Stimulated activated CD4-positive, alpha-beta T cell treated with anti-CD3 and anti-CD28 coated beads, Interleukin-15, amount 100 ng/mL, for 48 hours (primary cell): ENCODE measurements around the gene GNPTG.

Experiments used
- DNase-seq, 2 donors: peaks; one replicate each; pipeline ENCODE4 v3.0.0-alpha.2; 2020; ENCODE audit warnings: low read depth in 2 of 2

Gene GNPTG

DNA sequence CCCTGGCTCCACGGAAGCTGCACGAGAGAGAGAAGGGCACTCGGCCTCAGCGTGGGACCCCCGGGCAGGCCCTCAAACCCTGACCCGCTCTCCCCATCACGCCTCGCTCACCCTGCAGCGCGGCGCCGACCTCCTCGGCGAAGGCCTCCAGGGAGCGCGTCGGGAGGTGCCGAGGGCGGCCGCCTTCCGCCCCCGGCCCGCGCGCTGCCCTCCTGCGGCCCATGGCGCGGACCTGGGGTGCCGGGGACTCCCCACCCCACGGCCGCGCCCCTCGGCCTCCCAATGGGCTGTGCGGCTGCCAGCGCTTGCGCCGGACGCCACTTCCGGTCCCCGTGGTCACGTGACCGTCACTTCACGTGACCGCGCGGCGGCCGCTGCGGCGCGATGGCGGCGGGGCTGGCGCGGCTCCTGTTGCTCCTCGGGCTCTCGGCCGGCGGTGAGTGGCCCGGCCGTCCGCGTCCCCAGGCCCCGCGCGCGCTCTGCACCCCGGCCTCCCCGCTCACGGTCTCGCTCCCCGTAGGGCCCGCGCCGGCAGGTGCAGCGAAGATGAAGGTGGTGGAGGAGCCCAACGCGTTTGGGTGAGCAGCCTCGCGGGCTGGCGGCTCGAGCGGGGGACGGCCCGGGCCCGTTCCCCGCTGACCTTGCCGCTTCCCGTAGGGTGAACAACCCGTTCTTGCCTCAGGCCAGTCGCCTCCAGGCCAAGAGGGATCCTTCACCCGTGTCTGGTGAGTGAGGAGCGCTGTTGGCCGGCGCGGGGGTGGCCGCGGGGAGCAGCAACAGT lies at the start of gene GNPTG, which contains the start of gene TSR3:
Gene GNPTG (plus strand): TSS at position 350 of the 781 bp plus-strand sequence. CDS start 35 bp downstream, at position 385.
Gene TSR3 (minus strand): TSS at position 297 of the 781 bp plus-strand sequence. CDS start 74 bp downstream, at position 223.
- peak; percentile 67 to 79 for DNase-seq

- no peak for DNase-seq
These were observed 45.9 kb upstream of the GNPTG start for GRCh38 chr16:1305823-1306222.

GRCh38 chr16:1306334-1306733 lies 45.4 kb upstream of the GNPTG start:
- no peak for DNase-seq

- no peak for DNase-seq
These were observed 43.4 kb upstream of the GNPTG start for GRCh38 chr16:1308036-1308976.

DNA sequence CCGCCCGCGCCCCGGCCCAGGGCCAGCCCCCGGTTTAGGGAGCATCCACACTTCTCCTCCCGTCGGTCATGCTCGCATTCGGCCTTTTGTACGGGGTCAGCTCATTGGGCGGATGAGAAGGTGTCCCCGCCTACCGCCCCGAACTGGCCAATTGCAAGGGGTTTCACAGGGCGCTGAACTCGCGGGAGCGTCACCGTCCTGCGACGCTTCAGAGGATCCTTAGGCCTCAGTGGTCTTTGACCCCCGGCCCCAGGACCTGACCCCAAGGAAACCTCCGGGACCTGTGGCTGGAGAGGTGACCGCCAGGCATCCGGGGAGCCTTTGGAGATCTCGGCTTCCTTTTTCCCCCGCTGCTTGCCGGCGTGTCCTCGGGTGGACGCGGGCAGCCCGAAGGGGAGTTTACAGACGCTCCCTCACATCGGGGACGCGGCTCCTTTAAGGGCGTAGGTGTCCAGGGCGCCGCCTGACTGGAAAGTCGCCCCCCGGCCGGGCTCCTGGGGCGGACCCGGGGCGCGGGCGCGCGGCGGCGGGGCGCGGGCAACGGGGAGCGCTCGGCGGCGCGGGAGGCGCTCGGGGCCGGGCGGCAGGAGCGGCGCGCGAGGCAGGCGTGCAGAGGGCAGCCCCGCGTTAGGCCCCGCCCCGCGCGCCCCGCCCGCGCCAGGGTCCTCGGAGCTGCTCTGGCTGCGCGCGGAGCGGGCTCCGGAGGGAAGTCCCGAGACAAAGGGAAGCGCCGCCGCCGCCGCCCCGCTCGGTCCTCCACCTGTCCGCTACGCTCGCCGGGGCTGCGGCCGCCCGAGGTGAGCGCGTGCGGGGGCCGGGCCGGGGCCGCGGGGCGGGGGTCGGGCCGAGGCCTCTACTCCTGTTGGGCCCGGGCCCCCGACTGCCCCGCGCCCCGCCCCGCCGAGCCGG lies 42.5 kb upstream of the GNPTG start, which contains the start of gene UBE2I:
Gene UBE2I (plus strand): TSS at position 660 of the 909 bp plus-strand sequence. CDS start 4,395 bp downstream, outside the sequence.
- peak; percentile 94 to 96 for DNase-seq

- peak in 1 of 2 donors; percentile 45 for DNase-seq
These were observed 41.6 kb upstream of the GNPTG start for GRCh38 chr16:1309888-1310831.

GRCh38 chr16:1310832-1311200 lies 40.9 kb upstream of the GNPTG start:
- no peak for DNase-seq

DNA sequence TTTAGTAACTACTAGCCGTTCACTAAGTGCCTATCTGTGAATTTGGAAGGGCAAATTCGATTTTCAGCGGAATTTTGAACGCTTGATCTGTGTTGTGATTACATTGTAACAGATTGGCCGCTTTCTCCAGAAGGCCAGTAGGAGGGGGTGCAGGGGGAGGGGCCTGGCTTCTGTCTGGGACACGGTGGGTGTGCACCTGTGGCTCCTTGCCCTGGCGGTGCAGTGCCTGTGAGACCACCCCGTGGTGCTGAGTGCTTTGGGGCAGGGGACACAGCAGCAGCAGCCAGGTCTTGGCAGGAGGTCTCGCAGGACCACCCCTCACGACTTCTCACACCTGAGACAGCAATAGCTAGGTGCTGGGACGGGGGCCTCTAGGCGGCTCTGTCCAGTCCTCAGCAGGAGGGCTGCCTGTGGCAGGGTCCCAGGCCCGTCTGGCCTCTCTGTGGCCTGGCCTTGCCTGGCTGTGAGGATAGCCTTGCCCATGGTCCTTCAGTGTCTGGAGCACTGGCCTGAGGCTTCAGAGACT lies 40.5 kb upstream of the GNPTG start:
- no peak for DNase-seq

DNA sequence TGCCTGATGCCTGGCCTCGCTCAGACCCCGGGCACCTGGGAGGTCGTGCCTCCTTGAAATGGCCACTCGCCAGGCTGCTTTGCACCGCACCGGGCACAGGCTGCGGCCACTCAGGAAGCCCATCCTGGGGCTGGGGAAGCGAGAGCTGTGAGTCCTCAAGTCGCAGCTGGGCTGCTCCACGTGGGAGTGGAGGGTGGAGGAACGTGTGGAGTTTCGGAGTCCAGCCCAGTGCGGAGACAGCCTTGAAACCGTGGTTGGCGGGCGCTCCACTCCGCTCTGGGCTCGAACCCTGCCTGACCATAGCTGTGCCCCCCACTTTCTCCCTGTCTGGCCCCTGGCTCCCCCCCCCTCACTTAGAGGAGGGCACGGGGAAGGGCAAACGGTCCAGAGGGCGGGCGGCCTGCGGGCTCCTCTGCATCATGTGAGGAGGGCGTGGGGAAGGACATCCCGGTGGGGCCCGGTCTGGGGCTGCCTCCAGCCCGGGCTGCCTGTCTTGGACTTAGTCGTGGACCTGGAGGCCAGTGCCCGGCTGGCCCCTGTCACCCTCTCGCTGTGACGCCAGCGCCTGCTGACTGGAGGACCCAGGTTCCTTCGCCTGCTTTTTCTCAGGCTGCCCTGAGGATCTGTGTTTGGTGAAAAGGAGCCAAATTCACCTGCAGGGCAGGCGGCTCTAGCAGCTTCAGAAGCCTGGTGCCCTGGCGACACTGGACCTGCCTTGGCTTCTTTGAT lies 39.8 kb upstream of the GNPTG start:
- no peak for DNase-seq

GRCh38 chr16:1312467-1312816 lies 39.3 kb upstream of the GNPTG start:
- no peak for DNase-seq

DNA sequence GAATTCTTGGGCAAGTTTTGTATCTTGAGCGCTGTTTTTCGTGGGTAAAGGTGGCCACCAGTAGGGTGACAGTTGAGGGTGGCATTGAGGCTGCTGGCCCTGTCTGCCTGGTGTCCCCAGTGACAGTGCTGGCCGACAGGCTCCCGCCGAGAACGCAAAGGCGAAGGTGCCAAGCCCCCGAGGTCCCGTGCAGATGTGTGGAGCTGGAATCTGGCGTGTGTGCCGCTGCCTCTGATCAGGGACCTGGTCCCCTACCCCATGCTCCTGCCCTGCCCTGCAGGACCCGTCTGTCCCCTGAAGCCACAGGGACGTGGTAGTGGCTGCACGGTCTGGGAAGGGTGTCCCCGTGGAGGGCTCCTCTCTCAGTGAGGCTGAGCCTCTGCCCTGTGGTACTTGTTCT lies 38.8 kb upstream of the GNPTG start:
- DNase-seq = no peak

GRCh38 chr16:1313721-1314369 lies 37.9 kb upstream of the GNPTG start:
- no peak for DNase-seq

GRCh38 chr16:1314399-1315068 lies 37.2 kb upstream of the GNPTG start:
- no peak for DNase-seq

DNA sequence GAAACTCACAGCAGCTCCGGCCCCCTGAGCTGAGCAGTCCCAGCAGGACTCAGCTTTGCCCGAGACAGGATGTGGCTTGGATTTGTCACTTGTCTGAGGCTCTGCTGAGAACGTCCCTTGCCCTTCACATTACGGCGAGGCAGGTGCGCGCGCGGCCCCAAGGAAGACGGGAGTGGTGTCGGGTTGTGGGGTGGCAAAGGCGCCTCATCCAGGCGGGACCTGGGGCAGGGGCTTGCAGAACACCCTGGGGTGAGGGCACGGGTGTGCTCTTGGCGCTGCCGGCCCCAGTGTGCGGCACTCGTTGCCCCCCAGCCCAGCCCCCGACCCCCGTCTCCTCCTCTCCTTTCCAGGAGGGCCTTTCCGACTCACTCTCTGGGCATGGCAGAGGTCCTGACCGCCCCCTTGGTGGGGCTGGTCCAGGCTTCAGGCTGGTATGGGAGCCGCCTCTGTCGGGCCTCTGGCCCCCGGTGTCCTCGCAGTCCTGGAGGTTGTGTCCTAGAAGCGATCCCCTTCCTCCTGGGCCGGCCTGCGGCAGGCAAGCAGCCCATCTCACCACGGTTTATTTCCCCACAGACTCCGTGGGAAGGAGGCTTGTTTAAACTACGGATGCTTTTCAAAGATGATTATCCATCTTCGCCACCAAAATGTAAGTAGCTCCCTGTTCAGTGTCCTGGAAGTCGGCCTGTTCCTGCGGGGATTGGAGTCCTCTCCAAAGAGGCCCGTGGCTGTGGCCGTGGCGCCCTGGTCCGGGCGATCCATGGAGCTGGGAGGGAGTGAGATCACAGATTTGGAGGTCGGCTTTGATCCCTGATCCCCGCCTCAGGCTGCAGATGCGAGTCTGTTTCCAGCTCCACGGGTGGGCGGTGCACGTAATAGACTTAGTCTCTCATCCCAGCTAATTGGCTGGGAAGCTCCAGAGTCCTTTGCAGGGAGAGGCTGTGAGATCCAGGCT lies 36.4 kb upstream of the GNPTG start:
- DNase-seq = no peak

GRCh38 chr16:1316033-1316405 lies 35.7 kb upstream of the GNPTG start:
- DNase-seq = no peak

- no peak for DNase-seq
These were observed 34.1 kb upstream of the GNPTG start for GRCh38 chr16:1317479-1318267.

GRCh38 chr16:1318268-1318545 lies 33.5 kb upstream of the GNPTG start:
- no peak for DNase-seq
